ENCODE measurements around the gene UBE2Z.

DNA sequence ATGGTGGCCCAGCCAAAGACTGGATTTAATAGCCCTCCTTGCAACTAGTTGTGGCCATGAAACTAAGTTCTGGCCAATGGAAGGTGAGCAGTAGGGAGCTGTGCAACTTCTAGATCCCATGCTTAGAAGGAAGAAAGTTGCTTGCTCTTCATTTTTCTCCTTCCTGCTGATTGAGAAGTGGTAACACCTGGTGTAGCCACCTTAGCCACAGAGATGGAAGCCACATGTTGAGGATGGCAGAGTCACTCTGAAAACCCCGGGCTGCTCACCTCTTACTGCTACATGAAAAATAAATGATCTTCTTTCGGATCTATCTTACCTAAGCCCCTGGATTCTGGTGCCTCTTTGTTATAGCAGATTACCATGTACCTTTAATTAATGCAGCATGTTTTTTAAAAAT is 25.9 kb upstream of the UBE2Z start:
- TF ChIP-seq POLR2AphosphoS5 (IDR thresholded peaks at IDR 0.05; ENCODE audit: borderline replicate concordance, low read depth, low read length) (no peak), EZH2 (IDR thresholded peaks at IDR 0.05) (no peak), FOXP2 (optimal IDR thresholded peaks at IDR 0.05; ENCODE audit: control extremely low read depth, extremely low read length, insufficient read depth) (no peak)

Measured in SK-N-MC (cell line).